GM23338 (cell line): Measurements from ENCODE around the gene ARG1. TPM values are rescaled to one million over a fixed set of nuclear protein-coding genes. Genes with fewer than 3 reads are reported as not detected.
A peak's percentile ranks its signal among the peaks of the same experiment; 100 is the strongest.

Experiments used
- ATAC-seq: fragments of 200-7000 bp; cut with Tn5 transposase; 3 replicates; pipeline ENCODE4 v1.9.1; 2020
- DNase-seq: peaks from one replicate; pipeline ENCODE4 v3.0.0-alpha.2; 2015; ENCODE audit warnings: low spot score
- H2AFZ ChIP-seq: fragments of 200-600 bp; sonication (generic); 2 replicates; pipeline ENCODE4 v1.8.0; 2016; ENCODE audit warnings: antibody characterized with exemption, mild to moderate bottlenecking, moderate library complexity
- H3F3A ChIP-seq: fragments of 200-600 bp; sonication (generic); replicated peaks from 2 replicates; pipeline ENCODE4 v1.8.0; 2017; ENCODE audit warnings: antibody characterized with exemption, mixed run types, low read depth
- H3K27ac ChIP-seq: fragments of 200-600 bp; sonication (generic); 2 replicates; pipeline ENCODE4 v1.6.1; 2016; ENCODE audit warnings: low read depth
- H3K27me3 ChIP-seq: fragments of 200-600 bp; sonication (generic); 2 replicates; pipeline ENCODE4 v1.8.0; 2016; ENCODE audit warnings: mild to moderate bottlenecking, mixed run types, moderate library complexity; ENCODE audit not compliant: insufficient read depth
- H3K36me3 ChIP-seq: fragments of 200-600 bp; sonication (generic); 2 replicates; pipeline ENCODE4 v1.8.0; 2016; ENCODE audit warnings: mild to moderate bottlenecking; ENCODE audit not compliant: insufficient read depth
- H3K4me1 ChIP-seq: fragments of 200-600 bp; sonication (generic); 2 replicates; pipeline ENCODE4 v1.8.0; 2016; ENCODE audit warnings: mild to moderate bottlenecking, moderate library complexity; ENCODE audit not compliant: insufficient read depth
- H3K4me2 ChIP-seq: fragments of 200-600 bp; sonication (generic); 2 replicates; pipeline ENCODE4 v1.7.1; 2017; ENCODE audit warnings: mixed run types
- H3K4me3 ChIP-seq: fragments of 200-600 bp; sonication (generic); 2 replicates; pipeline ENCODE4 v1.6.1; 2016; ENCODE audit warnings: mixed run types
- H3K79me2 ChIP-seq: fragments of 200-600 bp; sonication (generic); replicated peaks from 2 replicates; pipeline ENCODE4 v1.8.0; 2017; ENCODE audit warnings: mild to moderate bottlenecking; ENCODE audit not compliant: insufficient read depth
- H3K9me2 ChIP-seq: fragments of 200-600 bp; sonication (generic); 2 replicates; pipeline ENCODE4 v1.8.0; 2017; ENCODE audit not compliant: insufficient read depth
- H4K20me1 ChIP-seq: fragments of 200-600 bp; sonication (generic); replicated peaks from 2 replicates; pipeline ENCODE4 v1.8.0; 2017; ENCODE audit warnings: mild to moderate bottlenecking; ENCODE audit not compliant: insufficient read depth
- H3K27ac Mint-ChIP-seq: 2 replicates; pipeline ENCODE4 v1.8.0; 2020; ENCODE audit warnings: inconsistent platforms, mild to moderate bottlenecking, moderate library complexity, mixed read lengths
- H3K27me3 Mint-ChIP-seq: 3 replicates; pipeline ENCODE4 v1.8.0; 2022; ENCODE audit warnings: low read depth, mild to moderate bottlenecking, moderate library complexity, mixed read lengths, inconsistent platforms; ENCODE audit not compliant: insufficient read depth, poor library complexity
- H3K36me3 Mint-ChIP-seq: 3 replicates; pipeline ENCODE4 v1.8.0; 2021; ENCODE audit warnings: low read depth, mild to moderate bottlenecking, inconsistent platforms, moderate library complexity, mixed read lengths
- H3K4me1 Mint-ChIP-seq: 3 replicates; pipeline ENCODE4 v1.8.0; 2020; ENCODE audit warnings: mild to moderate bottlenecking, inconsistent platforms, mixed read lengths
- H3K4me3 Mint-ChIP-seq: 3 replicates; pipeline ENCODE4 v1.8.0; 2021; ENCODE audit warnings: moderate library complexity, mild to moderate bottlenecking, inconsistent platforms, mixed read lengths
- H3K9me3 Mint-ChIP-seq: 3 replicates; pipeline ENCODE4 v1.8.0; 2020; ENCODE audit warnings: moderate library complexity, mild to moderate bottlenecking, inconsistent platforms, mixed read lengths
- CREB1 ChIP-seq: fragments of 250-450 bp; sonication (Bioruptor Pico); IDR thresholded peaks from 2 replicates; pipeline ENCODE4 v1.5.0; 2020; ENCODE audit warnings: low read depth, mild to moderate bottlenecking, moderate library complexity
- ETS1 ChIP-seq: IDR thresholded peaks from 2 replicates; pipeline ENCODE4 v1.6.1; 2016; ENCODE audit warnings: antibody characterized with exemption
- EZH2 ChIP-seq: fragments of 200-600 bp; sonication (generic); IDR thresholded peaks from one replicate; pipeline ENCODE4 v1.8.0; 2017; ENCODE audit warnings: antibody characterized with exemption, mild to moderate bottlenecking, low read depth; ENCODE audit not compliant: unreplicated experiment
- EZH2phosphoT487 ChIP-seq: fragments of 200-600 bp; sonication (generic); IDR thresholded peaks from one replicate; pipeline ENCODE4 v1.8.1; 2018; ENCODE audit warnings: antibody characterized with exemption; ENCODE audit not compliant: unreplicated experiment
- JUNB ChIP-seq: IDR thresholded peaks from one replicate; pipeline ENCODE4 v1.6.1; 2016; ENCODE audit warnings: antibody characterized with exemption; ENCODE audit not compliant: unreplicated experiment
- NANOG ChIP-seq: IDR thresholded peaks from 2 replicates; pipeline ENCODE4 v1.6.1; 2016; ENCODE audit warnings: antibody characterized with exemption, borderline replicate concordance
- POLR2AphosphoS5 ChIP-seq: IDR thresholded peaks from 2 replicates; pipeline ENCODE4 v1.6.1; 2016; ENCODE audit warnings: antibody characterized with exemption, low read depth
- REST ChIP-seq: IDR thresholded peaks from one replicate; pipeline ENCODE4 v1.6.1; 2018; ENCODE audit warnings: antibody characterized with exemption; ENCODE audit not compliant: unreplicated experiment
- STAT1 ChIP-seq: IDR thresholded peaks from one replicate; pipeline ENCODE4 v1.6.1; 2016; ENCODE audit warnings: antibody characterized with exemption; ENCODE audit not compliant: unreplicated experiment
- ZNF114 ChIP-seq: fragments of 250-450 bp; sonication (Bioruptor Pico); IDR thresholded peaks from 2 replicates; pipeline ENCODE4 v1.5.0; 2020; ENCODE audit warnings: mild to moderate bottlenecking, moderate library complexity
- ZNF331 ChIP-seq: fragments of 250-450 bp; sonication (Bioruptor Pico); IDR thresholded peaks from 2 replicates; pipeline ENCODE4 v1.5.0; 2020; ENCODE audit warnings: low read depth, mild to moderate bottlenecking, moderate library complexity
- ZNF462 ChIP-seq: fragments of 250-450 bp; sonication (Bioruptor Pico); IDR thresholded peaks from 2 replicates; pipeline ENCODE4 v1.5.0; 2020; ENCODE audit warnings: mild to moderate bottlenecking, moderate library complexity
- polyA plus RNA-seq: library from polyadenylated mRNA; unstranded; fragments of >200 nt; fragmentation: Nextera tagmentation; extraction: Ambion mirVana; gene quantifications from 2 replicates; pipeline ENCODE4 v1.2.1, GENCODE V29; 2016
- total RNA-seq: library from RNA; depleted of rRNA; stranded (reverse); fragments of >200 nt; shearing (Covaris generic); gene quantifications from 2 replicates; pipeline ENCODE4 v1.2.3, GENCODE V29; 2014
- TF ChIP-seq, protein P1 (sequence below), 2 experiments: fragments of 200-600 bp in 1 of 2; sonication (generic) in 1 of 2; conservative IDR thresholded peaks; 2 replicates each; pipeline versions ENCODE4 v1.5.1 to v1.6.1; 2016 to 2017; ENCODE audit warnings: antibody characterized with exemption in 2 of 2, low read depth in 2 of 2, mild to moderate bottlenecking in 2 of 2, moderate library complexity in 1 of 2

Gene ARG1
- total and polyA plus RNA-seq, 2 experiments from 2014 or later = 0.18 TPM; not detected in 1

DNA sequence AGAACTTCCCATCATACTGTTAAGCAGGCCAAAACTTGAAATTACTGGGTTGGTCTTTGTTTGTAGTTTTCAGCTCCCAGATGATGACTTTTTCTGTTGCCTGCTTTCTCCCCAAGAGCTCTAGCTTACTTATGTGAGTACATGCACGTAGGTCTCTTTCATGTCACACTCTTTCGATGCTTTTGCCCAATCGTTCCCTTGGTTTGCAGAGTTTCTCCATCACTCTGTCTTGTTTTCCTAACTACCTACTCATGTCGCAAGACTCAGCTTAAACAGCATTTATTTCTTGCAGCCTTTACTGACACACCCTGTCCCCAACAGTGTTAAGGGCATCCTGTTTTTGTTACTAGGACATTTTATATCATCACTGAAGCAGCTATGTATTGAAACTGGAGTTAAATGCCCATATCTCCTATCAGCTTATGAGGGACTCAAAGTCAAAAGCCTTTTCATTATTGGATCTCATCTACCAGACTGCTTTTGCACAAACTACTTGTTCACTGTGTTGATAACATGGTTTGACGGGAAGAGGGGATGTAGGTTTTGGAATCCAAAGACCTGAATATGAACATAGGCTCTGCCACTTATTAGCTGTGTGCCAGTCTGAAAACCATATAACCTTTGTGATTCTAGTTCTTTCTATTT lies 2.9 kb downstream of the ARG1 start:
- Histone ChIP-seq H3K27ac (no peak overlapping the region), H4K20me1 (no peaks in the 10 kb centered on the region), H3K4me1 (peaks cover 15% of the 10 kb centered on the region), H3K4me2 (0 out of 2 replicates have a peak overlapping the region, but pooled peaks have one; percentile 6), H3K9me2 (0 out of 2 replicates have a peak, but pooled peaks cover 4% of the 10 kb centered on the region), H3K36me3 (no peaks in the 10 kb centered on the region), H3K79me2 (no peaks in the 10 kb centered on the region), H3K4me3 (no peak overlapping the region), H3F3A (no peaks in the 10 kb centered on the region), H2AFZ (no peak overlapping the region), H3K27me3 (no peaks in the 10 kb centered on the region)
- Mint-ChIP-seq H3K36me3 (no peaks in the 10 kb centered on the region), H3K9me3 (no peaks in the 10 kb centered on the region), H3K4me3 (no peak overlapping the region), H3K4me1 (peaks cover 19% of the 10 kb centered on the region), H3K27me3 (no peaks in the 10 kb centered on the region), H3K27ac (no peak overlapping the region)
- TF ChIP-seq STAT1 (no peak), REST (no peak), JUNB (no peak), ZNF462 (CRISPR knock-in tag) (no peak), ETS1 (no peak), EZH2 (no peak), ZNF331 (CRISPR knock-in tag) (no peak), NANOG (no peak), EZH2phosphoT487 (no peak), POLR2AphosphoS5 (no peak), CREB1 (CRISPR knock-in tag) (no peak), ZNF114 (no peak)
- TF ChIP-seq, protein P1, sequence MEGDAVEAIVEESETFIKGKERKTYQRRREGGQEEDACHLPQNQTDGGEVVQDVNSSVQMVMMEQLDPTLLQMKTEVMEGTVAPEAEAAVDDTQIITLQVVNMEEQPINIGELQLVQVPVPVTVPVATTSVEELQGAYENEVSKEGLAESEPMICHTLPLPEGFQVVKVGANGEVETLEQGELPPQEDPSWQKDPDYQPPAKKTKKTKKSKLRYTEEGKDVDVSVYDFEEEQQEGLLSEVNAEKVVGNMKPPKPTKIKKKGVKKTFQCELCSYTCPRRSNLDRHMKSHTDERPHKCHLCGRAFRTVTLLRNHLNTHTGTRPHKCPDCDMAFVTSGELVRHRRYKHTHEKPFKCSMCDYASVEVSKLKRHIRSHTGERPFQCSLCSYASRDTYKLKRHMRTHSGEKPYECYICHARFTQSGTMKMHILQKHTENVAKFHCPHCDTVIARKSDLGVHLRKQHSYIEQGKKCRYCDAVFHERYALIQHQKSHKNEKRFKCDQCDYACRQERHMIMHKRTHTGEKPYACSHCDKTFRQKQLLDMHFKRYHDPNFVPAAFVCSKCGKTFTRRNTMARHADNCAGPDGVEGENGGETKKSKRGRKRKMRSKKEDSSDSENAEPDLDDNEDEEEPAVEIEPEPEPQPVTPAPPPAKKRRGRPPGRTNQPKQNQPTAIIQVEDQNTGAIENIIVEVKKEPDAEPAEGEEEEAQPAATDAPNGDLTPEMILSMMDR (conservative IDR thresholded peaks at IDR 0.05; ENCODE audit: low read depth in 2 of 2) = no peak
- DNase-seq = no peak
- no peak for ATAC-seq
